ENCODE results near the gene TRIM67. TPM values are rescaled to one million over a fixed set of nuclear protein-coding genes. Genes with fewer than 3 reads are reported as not detected.
"Not testable (repeated sequence)": the region's sequence is repeated elsewhere in the genome, so short reads cannot be mapped to it uniquely, and the experiment has no call there.

The TRIM67 gene
- total RNA-seq, 1 experiment from 2014 or later = 0.17 TPM

DNA sequence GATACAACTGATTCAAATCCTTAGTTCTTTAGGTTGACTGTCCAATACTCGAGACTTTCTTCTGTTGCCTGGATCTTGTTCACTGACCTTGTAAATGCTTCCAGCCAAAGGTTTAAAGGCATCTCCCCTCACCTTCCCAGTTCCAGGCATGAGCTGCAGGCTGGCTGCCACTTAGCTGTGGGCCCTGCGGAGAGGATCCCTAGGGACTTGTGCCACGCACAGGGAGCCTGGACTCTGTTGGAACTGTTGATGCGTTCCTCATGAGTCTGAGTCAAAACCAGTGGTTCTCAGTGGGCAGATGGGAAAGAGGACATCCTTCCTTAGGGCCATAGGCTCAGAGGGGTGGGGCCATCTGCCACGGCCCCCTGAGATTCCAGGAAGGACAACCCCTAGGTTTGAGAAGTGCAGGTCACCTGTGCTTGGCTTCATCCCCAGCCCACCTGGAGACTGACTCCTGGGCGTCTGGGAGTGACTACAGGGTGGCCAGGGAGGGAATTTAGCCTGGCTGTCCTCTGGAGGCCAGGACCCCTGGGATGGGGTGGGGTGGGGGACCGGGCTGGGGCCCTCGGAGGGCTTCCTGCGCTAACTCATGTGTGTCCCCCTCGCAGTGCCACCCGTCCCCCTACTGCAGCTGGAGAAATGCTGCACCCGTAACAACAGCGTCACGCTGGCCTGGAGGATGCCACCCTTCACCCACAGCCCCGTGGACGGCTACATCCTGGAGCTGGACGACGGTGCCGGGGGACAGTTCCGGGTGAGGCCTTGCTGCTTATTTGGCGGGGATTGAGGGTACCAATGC is 41.6 kb downstream of the TRIM67 start:
- DNase-seq (ENCODE audit: low read depth) = no peak

DNA sequence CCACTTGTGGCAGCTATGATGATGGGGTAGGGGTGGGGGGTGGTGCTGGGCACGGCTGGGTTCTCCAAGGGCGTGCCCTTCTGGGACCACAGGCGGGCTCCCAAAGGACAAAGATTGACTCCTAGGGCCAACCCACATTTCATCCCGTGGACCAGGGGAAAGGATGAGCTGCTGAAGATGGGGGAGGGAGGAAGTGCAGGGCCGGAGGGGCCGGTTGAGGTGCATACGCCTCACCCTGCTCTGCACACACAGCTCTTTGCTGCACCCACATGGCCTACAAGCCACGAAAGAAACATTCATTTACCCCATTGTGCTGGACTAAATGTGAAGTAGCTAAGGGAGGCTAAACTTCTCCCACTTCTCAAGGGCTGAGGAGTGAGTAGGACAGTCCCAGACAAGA is 45.0 kb downstream of the TRIM67 start:
- DNase-seq (ENCODE audit: low read depth) = peak; percentile 32

DNA sequence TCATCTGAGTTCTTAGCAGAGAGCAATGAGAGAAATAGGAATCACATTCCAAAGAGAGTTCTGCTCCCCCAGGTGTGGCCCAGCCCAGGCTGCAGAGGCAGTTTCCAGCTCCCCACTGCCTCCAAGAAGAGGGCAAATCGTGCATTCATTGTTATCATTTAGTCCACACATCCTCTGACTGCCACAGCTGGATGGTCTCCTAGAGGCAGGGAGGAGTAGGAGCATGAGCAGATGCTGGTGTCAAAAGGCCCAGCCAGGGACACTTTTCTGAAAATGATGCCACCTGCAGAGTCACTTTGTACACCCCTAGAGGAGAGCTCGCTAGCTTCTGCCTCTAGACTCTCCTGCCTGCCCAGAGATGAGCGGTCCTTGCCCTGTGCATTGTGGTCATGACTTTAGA is 45.6 kb downstream of the TRIM67 start:
- DNase-seq (ENCODE audit: low read depth) = no peak

DNA sequence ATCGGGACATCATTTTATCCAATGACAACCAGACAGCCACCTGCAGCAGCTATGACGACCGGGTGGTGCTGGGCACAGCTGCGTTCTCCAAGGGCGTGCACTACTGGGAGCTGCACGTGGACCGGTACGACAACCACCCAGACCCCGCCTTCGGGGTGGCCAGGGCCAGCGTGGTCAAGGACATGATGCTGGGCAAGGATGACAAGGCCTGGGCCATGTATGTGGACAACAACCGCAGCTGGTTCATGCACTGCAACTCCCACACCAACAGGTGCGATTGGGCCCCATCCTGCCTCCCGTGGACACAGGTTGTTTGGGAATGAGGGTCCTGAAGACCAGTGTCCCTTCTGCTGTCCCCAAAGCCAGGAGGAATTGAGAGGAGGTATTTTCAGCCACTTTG is 47.1 kb downstream of the TRIM67 start:
- DNase-seq (ENCODE audit: low read depth) = no peak

DNA sequence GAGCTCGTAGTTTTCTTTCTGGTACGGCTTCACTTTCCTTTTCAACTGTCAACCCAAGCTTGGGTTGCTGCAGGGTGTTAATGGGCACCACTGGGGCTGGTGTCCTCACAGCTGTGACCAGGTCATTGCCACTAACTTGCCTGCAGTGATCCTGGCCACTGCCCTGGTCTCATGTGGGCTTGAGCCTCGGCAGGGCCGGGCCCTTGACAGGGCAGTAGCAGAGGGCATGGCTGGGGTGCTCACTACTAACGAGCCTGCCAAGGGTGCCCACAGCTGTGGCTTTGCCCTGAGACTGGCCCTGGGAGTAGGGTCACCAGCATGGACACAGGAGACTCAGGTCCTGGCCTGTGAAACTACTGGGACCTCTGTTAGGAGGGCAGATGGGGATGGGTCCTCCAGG is 47.7 kb downstream of the TRIM67 start:
- DNase-seq (ENCODE audit: low read depth) = no peak

DNA sequence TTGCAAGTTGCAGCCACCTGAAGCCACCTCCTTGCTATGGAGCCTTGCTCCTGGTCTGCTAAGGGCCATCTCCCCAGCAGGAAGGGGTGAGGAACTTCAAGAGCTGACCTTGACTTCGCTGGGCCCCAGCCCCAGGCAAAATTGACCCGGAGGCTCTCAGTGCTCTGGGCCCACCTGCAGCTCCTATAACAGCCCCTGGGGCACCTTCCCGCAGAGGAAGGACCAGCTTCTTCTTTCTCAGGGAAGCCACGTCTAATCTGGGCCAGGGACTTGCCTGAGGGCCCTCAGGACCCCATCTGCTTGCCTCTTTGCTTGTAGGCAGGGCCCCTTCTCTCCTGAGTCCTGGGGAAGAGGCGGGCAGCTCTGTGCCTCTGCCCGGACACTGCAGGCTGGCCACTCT is 48.3 kb downstream of the TRIM67 start:
- DNase-seq (ENCODE audit: low read depth) = no peak

DNA sequence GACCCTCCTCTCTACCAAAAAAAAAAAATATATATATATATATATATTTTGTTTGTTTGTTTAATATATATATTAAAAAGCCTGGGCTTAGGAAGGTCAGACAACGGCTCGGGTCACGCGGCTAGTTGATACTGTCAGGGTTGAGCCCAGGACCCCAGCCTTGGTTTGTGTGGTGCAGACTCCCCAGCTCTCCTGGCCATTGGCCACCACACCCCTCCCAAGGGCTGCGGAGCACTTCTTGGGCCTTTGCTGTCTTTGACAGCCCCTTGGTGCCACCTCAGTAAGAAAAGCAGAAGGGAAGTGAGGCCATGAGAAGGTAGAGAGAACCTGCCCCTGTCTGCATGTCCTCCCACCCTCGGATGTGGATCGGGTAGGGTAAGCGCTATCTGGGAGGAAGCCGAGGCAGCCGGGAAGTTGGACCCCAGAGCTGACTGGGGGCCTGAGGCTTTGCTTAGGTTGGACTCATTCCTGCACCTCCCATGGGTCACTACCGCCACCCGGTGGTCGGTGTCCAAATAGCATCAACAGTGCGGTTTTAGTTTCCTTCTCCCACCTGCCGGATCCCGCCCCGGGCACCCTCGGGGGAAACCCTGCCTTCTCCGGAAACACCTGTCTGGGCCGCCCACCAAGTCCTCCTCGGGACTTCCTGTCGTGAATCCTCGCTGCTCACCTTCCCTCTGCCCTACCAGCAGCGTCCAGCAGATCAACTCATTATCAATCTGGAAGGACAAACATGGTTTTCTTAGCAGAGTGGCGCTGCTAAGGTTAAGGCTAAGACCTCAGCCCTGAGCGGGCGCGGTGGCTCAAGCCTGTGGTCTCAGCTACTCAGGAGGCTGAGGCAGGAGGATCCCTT is 49.4 kb downstream of the TRIM67 start:
- DNase-seq (ENCODE audit: low read depth) = peak; percentile 83

DNA sequence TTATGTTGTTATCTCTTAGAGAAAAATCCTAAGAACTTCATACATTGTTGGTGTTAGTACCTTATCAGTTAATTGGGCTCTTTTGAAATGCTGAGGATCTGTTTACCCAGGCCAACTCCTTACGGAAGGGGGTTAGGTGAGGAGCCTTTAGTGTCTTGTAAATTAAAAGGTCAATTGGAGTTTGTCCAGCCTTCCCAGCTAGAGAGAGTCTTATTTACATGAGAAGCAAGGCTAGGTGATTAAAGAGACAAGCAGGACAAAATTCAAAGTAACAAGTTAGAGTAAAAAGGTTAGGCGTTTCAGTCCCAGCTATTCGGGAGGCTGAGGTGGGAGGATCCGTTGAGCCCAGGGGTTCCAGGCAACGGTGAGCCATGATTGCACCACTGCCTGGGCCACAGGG is 50.4 kb downstream of the TRIM67 start:
- DNase-seq (ENCODE audit: low read depth) = not testable (repeated sequence)

DNA sequence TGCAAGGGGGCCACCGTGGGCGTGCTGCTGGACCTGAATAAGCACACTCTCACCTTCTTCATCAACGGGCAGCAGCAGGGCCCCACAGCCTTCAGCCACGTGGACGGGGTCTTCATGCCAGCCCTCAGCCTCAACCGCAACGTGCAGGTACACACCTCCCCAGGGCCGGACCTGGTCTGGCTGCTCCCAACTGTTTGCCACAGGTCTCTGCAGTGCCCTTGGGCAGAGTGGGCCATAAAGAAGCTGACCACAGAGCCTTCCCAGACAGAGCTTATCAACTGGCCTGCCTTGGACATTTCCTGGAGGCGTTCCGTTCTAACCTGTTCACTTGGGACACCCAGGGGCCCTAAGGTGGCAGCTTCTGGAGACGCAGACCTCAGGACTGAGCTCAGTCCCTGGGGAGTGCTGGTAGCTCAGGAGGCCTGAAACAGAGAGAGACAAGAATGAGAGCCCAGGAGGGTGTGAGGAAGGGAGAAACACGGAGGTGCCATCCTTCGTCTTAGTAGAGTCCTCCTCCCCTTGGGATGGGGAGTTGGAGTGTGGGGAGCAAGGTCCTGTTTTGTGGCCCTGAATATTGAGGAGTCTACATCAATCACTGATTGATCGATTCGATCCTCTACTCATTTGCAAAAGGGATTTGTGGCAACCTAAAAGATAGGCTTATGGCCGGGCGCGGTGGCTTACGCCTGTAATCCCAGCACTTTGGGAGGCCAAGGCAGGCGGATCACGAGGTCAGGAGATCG is 52.1 kb downstream of the TRIM67 start:
- no peak for DNase-seq (ENCODE audit: low read depth)

DNA sequence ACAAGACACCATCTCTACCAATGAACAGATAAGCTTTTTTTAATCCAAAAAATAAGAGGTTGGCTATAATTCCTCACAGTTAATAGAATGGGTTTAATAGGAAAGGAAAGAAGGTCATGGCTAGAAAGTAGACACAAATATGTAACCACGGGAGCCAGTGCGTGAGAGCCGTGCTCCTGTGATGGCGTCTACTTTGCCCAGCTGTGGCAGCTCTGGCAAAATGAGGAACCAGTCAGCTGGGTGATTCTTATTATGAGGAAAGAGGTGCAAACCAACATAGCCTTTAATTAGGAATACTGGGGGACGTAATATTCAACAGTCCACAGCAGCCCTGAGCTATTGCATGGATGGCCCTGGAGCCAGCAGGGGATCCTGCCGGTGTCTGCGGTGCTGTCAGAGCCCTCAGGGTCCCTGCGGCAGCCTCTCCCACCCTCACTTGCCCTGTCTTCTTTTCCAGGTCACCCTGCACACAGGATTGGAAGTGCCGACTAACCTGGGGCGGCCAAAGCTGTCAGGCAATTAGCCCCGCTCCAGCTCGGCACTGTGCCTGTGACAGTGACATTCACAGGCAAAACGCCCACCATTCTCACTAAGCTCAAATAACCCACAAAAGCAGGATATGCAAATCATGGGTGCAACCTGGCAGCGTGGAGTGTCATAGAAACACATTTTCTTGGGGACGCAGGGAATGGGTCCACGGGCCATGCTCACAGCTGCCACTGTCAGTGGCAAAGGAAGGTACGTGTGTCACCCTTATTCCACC is 53.2 kb downstream of the TRIM67 start:
- DNase-seq (ENCODE audit: low read depth) = no peak

DNA sequence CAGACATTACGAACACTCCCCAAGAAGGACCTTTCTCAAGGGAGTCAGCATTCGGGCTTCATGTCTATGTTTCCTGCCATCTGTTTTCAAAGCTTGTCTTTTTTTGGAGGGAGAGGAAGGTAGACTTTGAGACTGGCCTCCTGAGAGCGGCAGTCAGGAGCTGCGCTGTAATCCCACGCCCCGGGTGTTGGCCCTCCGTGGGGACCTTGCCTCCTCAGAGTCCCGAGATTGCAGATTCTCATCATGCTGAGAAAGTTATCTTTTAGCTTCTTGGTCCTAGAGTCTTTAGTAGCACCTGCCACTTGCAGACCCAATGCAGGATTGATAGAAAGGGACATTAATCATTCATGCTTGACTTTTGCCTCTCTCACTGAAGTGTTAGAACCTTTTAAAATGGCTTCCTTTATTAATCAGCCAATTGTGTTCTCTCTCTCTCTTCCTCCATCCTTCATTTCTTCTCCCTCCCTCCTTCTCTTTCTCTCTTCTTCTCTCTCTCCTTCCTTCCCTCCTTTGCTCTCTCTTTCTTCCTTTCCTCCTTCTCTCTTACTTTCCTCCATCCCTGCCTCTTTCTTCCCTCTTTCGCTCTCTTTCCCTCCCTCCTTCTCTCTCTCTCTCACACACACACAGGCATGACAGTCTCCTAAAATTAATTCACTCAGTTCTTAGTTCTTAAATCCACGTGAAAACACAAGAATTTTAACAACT is 54.0 kb downstream of the TRIM67 start:
- no peak for DNase-seq (ENCODE audit: low read depth)

DNA sequence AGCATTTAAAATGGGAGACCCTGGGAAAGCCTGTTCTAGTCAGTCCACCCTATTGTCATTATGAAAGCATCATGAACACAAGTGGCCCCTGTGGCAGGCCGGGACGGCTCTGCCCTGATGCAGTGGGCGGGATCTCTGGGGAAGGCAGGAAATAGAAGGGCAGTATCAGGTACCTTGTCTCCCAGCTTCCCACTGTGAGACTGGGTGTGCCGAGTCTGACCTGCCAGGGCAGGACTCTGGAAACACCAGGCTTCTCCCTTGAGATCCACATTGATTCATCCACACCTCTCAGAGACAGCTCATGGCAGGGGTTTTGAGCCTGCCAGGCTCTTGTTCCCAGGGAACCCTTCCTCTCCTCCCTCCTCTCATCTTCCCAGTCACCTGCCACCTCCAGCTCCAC is 54.6 kb downstream of the TRIM67 start:
- DNase-seq (ENCODE audit: low read depth) = peak; percentile 13

DNA sequence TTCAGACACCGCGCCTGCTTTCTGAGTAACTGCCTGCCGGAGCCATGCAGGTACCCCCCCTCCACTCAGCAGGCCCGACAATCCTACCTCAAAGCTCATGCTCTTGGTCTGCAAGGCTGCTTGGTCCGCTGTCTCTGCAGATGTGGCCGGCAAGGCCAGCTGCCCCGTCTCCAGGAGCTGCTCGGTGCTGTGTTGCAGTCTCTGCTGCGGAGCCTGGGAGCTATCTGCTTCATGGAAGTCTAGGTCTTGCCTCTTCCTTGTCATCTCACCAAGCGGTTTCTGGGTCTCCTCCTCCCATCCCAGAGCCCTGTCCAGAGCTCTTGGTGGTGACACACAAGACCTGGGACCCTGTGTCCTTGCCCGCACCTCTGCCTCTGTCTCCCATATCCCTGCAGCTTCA is 55.2 kb downstream of the TRIM67 start:
- DNase-seq (ENCODE audit: low read depth) = no peak

DNA sequence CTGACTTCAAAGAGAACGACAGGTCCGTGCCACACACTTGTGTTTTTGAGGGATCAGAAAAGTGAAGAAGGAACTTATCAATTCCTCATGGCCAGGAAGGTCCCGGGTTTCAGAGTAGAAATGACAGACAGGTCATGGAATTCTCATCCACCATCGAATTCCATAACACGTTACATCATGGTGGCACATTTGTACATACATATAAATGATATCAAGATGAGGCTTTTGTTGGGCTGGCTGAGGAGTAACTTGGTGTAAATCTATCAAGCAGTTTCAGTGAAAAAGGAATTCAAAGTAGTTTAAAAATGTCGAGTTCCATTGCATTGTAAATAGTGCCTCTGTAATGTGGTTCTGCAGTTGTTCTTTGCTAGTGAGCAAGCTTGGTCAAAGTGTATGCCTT is 56.2 kb downstream of the TRIM67 start:
- no peak for DNase-seq (ENCODE audit: low read depth)

DNA sequence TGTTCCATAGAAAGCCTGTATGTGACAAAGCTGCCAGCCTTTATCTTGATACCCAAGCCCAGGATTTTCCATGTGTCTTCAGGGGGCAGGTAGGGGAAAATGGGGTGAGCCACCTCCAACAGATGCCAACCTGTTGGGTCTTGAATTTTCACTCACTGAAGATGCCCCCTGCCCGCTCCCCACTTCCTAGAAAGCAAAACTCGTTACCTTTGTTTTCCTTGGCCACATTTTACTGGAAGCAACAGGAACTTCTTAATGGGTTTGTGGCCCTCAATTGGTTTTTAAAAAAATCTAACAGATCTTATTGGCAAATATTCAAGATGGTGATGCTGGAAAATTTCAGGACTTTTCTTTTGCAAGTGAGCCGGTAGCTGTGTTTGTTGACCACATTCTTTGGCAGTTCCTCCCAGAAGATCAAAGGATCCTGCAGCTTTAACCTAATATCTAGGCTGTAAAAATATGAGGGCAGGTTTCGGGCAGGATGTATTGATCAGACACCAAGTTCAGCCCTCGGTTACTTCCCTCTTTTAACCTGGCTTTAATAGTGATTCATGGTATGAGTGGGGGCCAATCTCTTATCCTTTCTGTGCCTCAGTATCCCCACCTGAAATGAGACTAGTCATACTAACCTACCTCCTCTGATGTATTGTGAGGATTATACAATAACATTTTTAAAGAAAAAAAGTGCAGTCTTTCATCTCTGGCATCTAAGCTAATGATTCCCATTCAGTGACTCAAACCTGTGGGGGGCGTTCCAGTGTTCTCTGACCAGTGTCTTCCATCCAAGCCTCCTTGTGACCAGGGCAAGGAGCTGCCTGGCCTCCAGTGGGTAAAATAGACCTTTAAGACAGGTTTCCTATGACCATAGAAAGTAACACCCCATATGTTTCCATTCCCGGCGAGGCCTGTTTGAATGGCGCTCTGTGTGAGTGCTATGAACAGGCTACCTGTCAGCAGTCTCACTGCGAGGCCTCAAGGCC is 57.9 kb downstream of the TRIM67 start:
- DNase-seq (ENCODE audit: low read depth) = no peak

DNA sequence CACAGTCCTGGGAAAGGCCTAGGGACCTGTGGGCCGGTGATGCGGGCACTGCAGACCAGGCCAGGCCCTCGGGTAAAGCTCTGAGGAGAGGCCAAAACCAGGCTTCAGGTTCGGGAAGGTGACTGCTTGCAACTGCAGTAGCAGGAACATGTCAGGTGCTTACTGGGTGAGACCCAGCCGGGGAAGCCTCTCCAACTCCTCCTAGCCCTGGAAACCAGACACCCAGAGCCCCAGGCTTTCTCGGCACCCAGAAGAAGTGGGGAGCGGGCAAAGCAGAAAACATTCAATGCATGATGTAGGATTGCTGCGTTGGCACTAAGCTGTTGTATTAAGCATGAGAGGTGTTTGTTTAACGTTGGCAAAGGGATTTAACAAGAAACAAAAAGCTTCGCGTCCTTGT is 58.9 kb downstream of the TRIM67 start:
- DNase-seq (ENCODE audit: low read depth) = no peak

DNA sequence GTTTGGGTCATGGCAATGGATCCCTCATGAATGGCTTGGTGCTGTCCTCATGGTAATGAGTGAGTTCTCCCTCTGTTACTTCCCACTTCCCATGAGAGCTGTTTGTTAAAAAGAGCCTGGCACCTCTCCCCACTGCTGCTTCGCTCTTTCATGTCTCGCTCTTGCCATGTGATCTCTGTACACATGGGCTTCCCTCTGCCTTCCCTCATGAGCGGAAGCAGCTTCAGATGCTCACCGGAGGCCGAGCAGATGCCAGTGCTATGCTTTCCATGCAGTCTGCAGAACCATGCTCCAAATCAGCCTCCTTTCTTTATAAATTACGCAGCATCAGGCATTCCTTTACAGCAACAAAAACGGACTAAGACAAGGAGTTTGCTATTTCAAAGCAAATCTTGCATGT is 64.3 kb downstream of the TRIM67 start:
- DNase-seq (ENCODE audit: low read depth) = no peak

DNA sequence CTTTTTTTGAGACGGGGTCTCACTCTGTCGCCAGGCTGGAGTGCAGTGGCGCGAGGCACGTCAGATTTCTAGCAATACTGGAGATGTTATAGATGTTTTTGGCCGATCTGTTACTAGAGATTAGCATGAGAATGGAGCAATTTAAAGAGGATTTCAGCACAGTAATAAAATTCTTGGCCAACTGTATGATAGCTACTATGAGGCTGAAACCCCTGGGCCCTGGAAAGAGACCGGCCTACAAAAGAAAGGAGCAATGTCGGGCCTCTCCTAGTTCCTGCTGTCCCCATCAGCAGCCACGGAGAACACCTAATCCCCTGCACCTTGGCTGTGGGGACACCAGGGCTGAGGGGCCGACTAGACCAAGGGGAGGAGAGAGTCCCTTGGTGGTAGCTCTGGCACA is 69.7 kb downstream of the TRIM67 start:
- DNase-seq (ENCODE audit: low read depth) = no peak

DNA sequence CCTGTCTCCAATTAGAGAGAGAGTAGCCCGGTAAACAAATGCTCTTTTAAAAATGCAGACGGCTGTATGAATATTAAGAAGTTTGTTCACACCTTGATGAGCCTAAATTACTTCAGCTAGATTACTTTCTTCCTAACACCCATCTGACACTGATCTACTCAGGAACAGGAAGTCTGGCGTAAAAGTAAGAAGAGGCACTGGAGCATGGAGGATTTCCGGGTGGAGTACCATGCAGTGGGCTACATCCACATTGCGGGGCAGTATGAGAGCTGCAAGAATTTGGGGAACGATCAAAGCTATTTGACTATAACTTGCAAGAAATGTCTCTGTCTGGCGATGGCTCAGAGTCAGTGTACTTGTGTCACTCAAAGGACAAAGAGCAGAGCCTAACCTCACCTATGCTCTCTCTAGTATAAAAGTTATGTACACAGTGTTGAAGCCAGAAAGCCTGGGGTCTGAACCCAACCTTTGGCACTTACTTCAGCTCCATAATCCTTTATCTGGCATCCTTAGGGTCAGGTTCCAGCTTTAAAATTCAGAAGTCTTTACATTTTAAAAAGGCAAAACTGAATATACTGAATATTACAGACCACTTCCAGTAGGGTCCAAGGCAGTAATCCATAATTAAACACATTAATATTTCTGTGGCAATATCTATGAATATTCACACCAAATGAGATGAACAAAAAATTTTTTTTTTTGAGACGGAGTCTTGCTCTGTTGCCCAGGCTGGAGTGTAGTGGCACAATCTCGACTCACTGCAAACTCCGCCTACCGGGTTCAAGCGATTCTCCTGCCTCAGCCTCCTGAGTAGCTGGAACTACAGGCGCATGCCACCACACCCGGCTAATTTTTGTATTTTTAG is 71.2 kb downstream of the TRIM67 start:
- DNase-seq (ENCODE audit: low read depth) = no peak
